Duodenal mucosa (tissue), 2 donors: ENCODE measurements around the gene TBL1XR1.

Experiments used
- H3K27ac ChIP-seq: one replicate; pipeline ENCODE4 v1.7.0; 2013; ENCODE audit warnings: low read depth, low read length
- H3K27me3 ChIP-seq, 2 donors: one replicate each; pipeline ENCODE4 v1.7.0; 2013; ENCODE audit warnings: low read length in 2 of 2, control low read depth in 1 of 2; ENCODE audit not compliant: insufficient read depth in 2 of 2, control insufficient read depth in 1 of 2
- H3K36me3 ChIP-seq, 2 donors: one replicate each; pipeline ENCODE4 v1.7.0; 2013; ENCODE audit warnings: low read length in 2 of 2, control low read depth in 1 of 2; ENCODE audit not compliant: insufficient read depth in 2 of 2, control insufficient read depth in 1 of 2
- H3K4me1 ChIP-seq, 2 donors: one replicate each; pipeline ENCODE4 v1.7.0; 2013; ENCODE audit warnings: low read length in 2 of 2, control low read depth in 1 of 2; ENCODE audit not compliant: insufficient read depth in 2 of 2, control insufficient read depth in 1 of 2
- H3K4me3 ChIP-seq, 2 donors: one replicate each; pipeline ENCODE4 v1.7.0; 2013; ENCODE audit warnings: low read length in 2 of 2, low read depth in 1 of 2
- H3K9ac ChIP-seq, 2 donors: one replicate each; pipeline ENCODE4 v1.7.0; 2013; ENCODE audit warnings: low read length in 2 of 2, low read depth in 1 of 2
- H3K9me3 ChIP-seq, 2 donors: one replicate each; pipeline ENCODE4 v1.7.0; 2013; ENCODE audit warnings: low read length in 2 of 2, control low read depth in 1 of 2; ENCODE audit not compliant: control insufficient read depth in 1 of 2

Gene TBL1XR1

DNA sequence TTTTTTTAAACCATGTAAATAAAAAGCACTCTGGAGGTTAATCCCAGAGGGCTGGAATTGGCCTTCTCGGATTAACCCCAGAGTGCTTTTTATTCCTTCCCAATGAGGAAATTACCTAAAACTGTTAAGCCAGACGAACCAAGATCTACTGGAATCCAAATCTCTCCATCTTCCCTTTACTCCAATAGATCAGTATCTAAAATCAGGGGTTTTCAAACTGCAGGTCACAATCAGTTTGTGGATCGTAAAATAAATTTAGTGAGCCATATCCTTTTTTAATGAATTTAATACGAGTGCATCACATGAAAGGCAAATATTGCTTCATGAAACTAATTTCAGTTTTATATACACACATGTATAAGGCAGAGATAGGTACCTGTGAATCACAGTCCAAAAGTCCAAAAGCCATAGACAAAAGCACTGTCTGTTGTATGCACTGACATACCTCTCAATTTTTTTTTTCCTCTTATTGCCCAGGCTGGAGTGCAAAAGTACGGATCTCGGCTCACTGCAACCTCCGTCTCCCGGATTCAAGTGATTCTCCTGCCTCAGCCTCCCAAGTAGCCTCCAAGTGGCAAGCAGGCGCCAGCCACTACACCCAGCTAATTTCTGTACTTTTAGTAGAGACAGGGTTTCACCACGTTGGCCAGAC, 61.3 kb downstream of the TBL1XR1 start:
- no peak overlapping the region for H3K9ac ChIP-seq
- peaks cover 7 to 37% of the 10 kb centered on the region in 2 donors for H3K4me1 ChIP-seq
- no peak overlapping the region for H3K4me3 ChIP-seq
- H3K36me3 ChIP-seq, result peaks cover 0 to 5% of the 10 kb centered on the region in 2 donors
- H3K27me3 ChIP-seq, result no peaks in the 10 kb centered on the region
- H3K9me3 ChIP-seq, result no peaks in the 10 kb centered on the region
- no peak overlapping the region for H3K27ac ChIP-seq

DNA sequence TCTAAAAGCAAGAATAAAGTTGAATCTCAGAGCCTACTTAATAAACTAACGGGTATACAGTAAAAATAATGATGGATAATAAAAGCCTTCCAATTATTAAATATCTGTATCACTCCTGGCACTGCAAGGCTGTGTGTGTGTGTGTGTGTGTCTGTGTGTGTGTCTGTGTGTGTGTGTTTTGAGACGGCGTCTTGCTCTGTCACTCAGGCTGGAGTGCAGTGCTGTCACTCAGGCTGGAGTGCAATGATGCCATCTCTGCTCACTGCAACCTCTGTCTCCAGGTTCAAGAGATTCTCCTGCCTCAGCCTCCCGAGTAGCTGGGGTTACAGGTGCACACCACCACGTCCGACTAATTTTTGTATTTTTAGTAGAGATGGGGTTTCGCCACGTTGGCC, 62.5 kb downstream of the TBL1XR1 start:
- peaks cover 0 to 5% of the 10 kb centered on the region in 2 donors for H3K36me3 ChIP-seq
- peaks cover 7 to 37% of the 10 kb centered on the region in 2 donors for H3K4me1 ChIP-seq
- H3K9me3 ChIP-seq, result no peaks in the 10 kb centered on the region
- H3K4me3 ChIP-seq, result no peak overlapping the region
- H3K27me3 ChIP-seq, result no peaks in the 10 kb centered on the region
- H3K27ac ChIP-seq, result no peak overlapping the region
- H3K9ac ChIP-seq, result no peak overlapping the region

DNA sequence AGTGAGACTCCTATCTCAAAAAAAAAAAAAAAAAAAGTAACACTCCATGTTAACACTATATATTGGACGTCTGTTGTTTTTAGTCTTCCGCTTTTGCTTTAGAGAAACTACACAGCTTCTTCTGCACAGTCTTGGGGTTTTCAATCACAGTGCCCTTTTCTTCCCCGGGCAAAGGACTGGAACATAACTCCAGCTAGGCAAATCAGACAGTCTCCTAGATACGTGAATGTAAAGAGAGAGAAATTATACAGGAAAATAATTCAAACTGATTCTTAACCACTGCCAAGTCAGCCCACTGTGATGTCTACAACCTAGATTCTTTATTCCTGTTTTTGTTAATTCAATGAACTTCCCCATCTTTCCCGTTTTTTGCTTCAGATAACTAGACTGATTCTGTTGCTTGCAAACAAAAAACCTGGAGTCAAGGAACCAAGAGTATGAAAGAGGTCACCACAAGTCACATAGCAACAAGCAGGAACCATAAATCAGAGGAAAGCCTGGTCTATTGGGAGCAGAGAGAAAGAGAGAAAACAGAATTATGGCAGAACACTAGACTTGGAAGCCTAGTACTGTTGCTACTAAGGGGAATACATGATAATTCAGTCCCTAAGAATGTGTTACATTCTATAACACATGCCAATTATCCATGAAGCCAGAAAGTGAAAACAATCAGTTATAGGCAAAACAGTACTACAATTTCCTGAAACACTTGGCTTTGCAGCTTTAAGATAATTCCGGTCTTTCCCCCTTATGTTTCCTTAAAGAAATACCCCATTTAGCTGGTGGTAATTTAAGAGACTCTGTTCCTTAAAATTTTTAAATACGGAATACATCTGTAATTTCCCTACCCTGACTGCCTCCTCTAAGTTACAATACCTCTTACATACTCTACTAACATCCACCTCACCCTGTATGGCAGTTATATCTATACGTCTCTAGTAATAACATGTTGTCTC, 63.1 kb downstream of the TBL1XR1 start:
- Histone ChIP-seq H3K9me3 (no peaks in the 10 kb centered on the region), H3K4me1 (peaks cover 7 to 42% of the 10 kb centered on the region in 2 donors), H3K27ac (no peak overlapping the region), H3K27me3 (no peaks in the 10 kb centered on the region), H3K4me3 (no peak overlapping the region), H3K36me3 (peaks cover 0 to 5% of the 10 kb centered on the region in 2 donors), H3K9ac (no peak overlapping the region)

DNA sequence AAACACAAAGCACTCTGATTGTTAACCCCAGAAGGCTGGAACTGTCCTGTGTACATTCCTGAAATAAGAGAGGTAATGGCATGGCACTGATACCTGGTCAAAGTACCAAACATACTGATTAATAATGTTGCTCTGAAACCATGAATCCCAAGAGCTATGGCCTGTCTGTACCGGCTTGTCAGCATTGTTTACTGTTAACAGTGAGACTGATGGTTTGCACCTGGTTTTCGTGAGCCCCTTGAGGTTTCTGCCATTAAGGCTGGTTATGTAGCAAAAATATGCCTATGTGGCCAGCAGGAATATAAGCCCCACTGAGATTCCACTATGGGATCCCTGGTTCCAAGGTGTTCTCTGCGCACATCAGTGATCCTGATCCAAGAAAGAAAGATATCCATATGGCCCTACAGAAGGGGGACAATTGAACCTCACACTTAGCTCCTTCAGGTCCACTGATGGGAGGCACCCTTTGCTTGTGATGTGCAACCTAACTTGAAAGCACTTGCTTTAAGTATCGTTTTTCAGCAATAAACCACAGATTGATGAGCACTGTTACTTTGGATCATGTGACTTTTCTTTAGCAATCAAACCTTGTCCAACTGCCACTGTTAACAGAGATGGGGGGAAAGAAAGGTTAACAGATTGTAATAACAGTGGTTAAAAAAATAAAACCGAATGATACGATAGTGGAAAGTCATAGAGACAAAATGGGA, 65.2 kb downstream of the TBL1XR1 start:
- Histone ChIP-seq H3K9ac (no peak overlapping the region), H3K27ac (no peak overlapping the region), H3K36me3 (peaks cover 0 to 5% of the 10 kb centered on the region in 2 donors), H3K4me1 (peaks cover 7 to 43% of the 10 kb centered on the region in 2 donors), H3K27me3 (no peaks in the 10 kb centered on the region), H3K9me3 (no peaks in the 10 kb centered on the region), H3K4me3 (no peak overlapping the region)

DNA sequence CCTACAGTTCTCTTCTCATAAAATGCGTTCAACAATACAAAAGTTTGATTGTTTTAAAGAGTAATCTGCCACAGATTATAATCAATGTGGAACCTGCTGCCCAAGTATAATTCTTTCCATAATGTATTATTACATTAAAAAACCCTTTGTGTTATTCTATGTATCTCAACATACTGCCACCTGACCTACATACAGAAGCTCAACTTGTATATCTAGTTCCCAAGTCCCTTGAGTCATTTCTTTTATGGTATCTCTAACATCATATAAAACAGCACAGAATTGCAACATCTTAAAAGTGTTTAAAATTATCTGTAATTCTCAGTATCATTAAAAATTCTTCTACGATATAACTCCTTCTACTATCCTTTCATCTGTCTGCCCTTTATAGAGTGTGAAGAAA, 70.3 kb downstream of the TBL1XR1 start:
- Histone ChIP-seq H3K9ac (no peak overlapping the region), H3K36me3 (peaks cover 0 to under 1% of the 10 kb centered on the region in 2 donors), H3K4me1 (peaks cover 3 to 25% of the 10 kb centered on the region in 2 donors), H3K4me3 (no peak overlapping the region), H3K27me3 (no peaks in the 10 kb centered on the region), H3K9me3 (no peaks in the 10 kb centered on the region), H3K27ac (no peak overlapping the region)

DNA sequence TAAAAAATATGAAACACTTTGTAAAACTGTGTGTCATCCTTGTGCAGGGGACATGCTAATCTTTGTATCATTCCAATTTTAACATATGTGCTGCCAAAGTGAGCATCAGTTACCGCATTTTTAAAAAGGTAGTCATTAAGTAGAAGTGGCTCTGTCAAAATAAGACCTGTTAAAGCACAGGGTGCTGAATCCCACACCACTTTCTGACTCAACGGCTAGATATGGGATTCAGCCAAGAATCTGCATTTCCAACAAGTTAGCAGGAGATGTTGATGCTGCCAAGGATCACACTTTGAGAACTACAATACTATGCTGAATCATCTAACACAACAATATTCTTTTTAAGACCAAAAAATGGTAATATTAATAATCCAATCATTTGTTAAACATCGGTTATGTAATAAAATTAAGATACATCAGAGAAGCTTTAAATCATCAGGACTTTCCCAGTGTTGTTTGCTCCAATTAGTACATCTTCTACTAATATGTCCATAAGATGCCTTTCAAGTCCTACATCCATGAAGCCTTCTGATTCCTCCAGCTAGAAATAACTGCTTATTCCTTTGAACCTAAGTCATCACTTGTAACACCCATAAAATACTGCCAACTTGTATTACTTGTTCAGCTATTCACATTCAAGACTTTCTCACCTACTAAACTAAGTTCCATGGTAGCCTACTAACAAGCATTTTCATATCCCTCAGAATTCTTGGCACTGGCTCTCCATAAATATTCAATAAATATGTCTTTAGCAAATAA, 71.1 kb downstream of the TBL1XR1 start:
- H3K27ac ChIP-seq, result no peak overlapping the region
- H3K36me3 ChIP-seq, result no peaks in the 10 kb centered on the region
- H3K4me1 ChIP-seq, result peaks cover 0 to 21% of the 10 kb centered on the region in 2 donors
- no peaks in the 10 kb centered on the region for H3K27me3 ChIP-seq
- no peaks in the 10 kb centered on the region for H3K9me3 ChIP-seq
- no peak overlapping the region for H3K4me3 ChIP-seq
- no peak overlapping the region for H3K9ac ChIP-seq

DNA sequence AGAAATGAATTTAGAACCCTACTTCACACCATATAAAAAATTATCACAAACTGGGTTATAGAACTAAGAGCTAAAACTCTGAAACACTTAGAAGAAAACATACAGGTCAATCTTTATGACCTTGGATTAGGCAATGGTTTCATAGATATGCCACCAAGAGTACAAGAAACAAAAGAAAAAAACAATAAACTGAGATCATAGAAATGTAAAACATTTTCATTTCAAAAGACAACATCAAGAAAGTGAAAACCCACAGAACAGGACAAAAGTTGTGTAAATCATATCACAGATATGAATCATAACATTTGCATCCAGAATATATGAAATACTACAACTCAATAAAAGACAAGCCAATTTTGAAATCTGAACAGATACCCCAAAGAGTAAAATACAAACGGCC, 72.4 kb downstream of the TBL1XR1 start:
- Histone ChIP-seq H3K27ac (no peak overlapping the region), H3K9ac (no peak overlapping the region), H3K9me3 (no peaks in the 10 kb centered on the region), H3K36me3 (no peaks in the 10 kb centered on the region), H3K4me1 (peaks cover 6 to 26% of the 10 kb centered on the region in 2 donors), H3K4me3 (no peak overlapping the region), H3K27me3 (no peaks in the 10 kb centered on the region)

DNA sequence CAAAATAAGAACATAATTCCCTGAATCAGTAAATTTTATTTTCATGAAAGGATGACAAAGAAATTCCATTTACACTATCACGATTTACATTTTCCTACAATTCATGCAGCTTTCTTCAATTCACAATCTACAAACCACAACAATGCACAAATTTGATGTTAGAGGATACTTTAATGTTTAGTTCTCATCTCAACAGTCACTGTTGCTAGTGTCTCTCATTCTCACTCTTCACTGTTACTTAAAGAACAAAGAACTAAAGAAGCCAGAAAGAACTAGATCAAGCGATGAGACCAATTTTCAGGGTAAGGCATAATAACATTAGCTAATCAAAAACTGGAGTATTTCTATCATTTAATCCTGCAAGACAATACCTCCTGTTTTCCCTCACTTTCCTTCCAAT, 73.5 kb downstream of the TBL1XR1 start:
- no peak overlapping the region for H3K27ac ChIP-seq
- H3K4me1 ChIP-seq, result peaks cover 6 to 21% of the 10 kb centered on the region in 2 donors
- H3K27me3 ChIP-seq, result no peaks in the 10 kb centered on the region

DNA sequence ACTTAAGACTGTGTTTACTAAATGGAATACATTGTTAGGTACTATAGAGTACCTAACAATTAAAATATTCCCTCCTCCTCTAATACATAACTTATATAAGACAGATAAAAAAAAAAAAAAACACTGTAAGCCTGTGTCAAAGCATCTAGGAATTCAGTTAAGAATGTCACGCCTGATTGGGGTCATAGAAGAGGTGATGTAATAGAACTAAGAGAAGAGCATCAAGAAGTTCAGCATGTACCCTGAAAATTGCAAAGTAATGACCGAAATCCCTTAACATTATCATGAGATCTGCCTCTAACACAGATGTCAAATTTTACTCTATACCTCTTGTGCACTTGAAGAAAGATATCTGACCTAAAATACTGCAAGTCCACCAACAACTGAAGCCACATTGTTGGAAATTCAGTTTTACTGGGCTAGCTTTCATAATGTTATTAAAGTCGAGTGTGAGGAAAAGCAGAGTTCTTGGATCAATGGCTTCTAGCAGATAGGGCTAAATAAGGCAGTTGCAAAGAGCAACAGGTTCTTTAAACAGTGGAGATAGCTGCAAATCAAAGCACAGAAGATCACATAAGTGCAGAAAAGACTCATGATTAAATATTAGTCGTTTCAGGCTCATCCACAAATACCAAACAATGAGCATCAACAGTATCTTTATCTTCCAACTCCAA, 75.0 kb downstream of the TBL1XR1 start:
- H3K9me3 ChIP-seq, result no peaks in the 10 kb centered on the region
- H3K27ac ChIP-seq, result no peak overlapping the region
- H3K27me3 ChIP-seq, result no peaks in the 10 kb centered on the region
- no peak overlapping the region for H3K4me3 ChIP-seq
- no peak overlapping the region for H3K9ac ChIP-seq
- H3K36me3 ChIP-seq, result no peaks in the 10 kb centered on the region
- H3K4me1 ChIP-seq, result peaks cover 6 to 19% of the 10 kb centered on the region in 2 donors

More for the DNA sequence above, 73.5 kb downstream of the TBL1XR1 start:
- no peak overlapping the region for H3K9ac ChIP-seq
- H3K36me3 ChIP-seq, result no peaks in the 10 kb centered on the region
- H3K9me3 ChIP-seq, result no peaks in the 10 kb centered on the region
- H3K4me3 ChIP-seq, result no peak overlapping the region
